ENCODE results near the gene GEMIN5. TPM values are rescaled to one million over a fixed set of nuclear protein-coding genes. Genes with fewer than 3 reads are reported as not detected.
"Not testable (repeated sequence)": the region's sequence is repeated elsewhere in the genome, so short reads cannot be mapped to it uniquely, and the experiment has no call there.

GEMIN5 gene
- total and polyA plus RNA-seq, 2 donors from 2014 or later: 3.5 to 14.8 TPM

DNA sequence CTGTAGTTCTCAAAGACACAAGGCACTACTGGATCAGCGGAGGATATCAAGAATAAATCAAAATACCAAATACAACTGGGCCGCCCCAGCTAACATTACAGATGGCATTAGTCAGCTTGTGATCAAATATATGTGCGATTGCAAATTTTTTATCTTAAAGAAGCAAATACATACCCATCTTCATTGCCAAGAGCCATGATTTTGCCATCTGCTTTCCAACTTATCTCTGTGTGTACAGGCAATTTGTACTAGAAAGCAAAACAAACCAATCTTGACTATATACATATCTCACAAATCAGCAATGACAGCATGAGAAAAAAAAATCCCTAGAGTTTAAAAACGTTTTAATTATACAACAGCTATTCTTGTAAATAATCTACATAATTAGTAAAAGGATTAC lies 20.3 kb downstream of the GEMIN5 start:
- Histone ChIP-seq H3K27me3 (ENCODE audit: control insufficient read depth, insufficient read depth, low read length) (no peaks in the 10 kb centered on the region), H3K4me1 (ENCODE audit: control insufficient read depth in 2 of 3, insufficient read depth in 2 of 3, low read depth in 1 of 3, low read length in 3 of 3) (no peaks in the 10 kb centered on the region), H3K9ac (ENCODE audit: low read length in 3 of 3) (no peak overlapping the region), H3K27ac (ENCODE audit: low read depth in 2 of 2, low read length in 2 of 2) (no peak overlapping the region), H3K36me3 (ENCODE audit: control insufficient read depth in 2 of 3, insufficient read depth in 3 of 3, low read length in 3 of 3) (peaks cover 2 to 37% (median 15%) of the 10 kb centered on the region in 3 donors), H3K4me3 (ENCODE audit: low read length in 3 of 3) (no peak overlapping the region), H3K9me3 (ENCODE audit: control insufficient read depth in 2 of 3, insufficient read depth in 1 of 3, low read length in 3 of 3) (no peaks in the 10 kb centered on the region)
- FAIRE-seq (no peak), DNase-seq (no peak)
- TF ChIP-seq, protein P1, sequence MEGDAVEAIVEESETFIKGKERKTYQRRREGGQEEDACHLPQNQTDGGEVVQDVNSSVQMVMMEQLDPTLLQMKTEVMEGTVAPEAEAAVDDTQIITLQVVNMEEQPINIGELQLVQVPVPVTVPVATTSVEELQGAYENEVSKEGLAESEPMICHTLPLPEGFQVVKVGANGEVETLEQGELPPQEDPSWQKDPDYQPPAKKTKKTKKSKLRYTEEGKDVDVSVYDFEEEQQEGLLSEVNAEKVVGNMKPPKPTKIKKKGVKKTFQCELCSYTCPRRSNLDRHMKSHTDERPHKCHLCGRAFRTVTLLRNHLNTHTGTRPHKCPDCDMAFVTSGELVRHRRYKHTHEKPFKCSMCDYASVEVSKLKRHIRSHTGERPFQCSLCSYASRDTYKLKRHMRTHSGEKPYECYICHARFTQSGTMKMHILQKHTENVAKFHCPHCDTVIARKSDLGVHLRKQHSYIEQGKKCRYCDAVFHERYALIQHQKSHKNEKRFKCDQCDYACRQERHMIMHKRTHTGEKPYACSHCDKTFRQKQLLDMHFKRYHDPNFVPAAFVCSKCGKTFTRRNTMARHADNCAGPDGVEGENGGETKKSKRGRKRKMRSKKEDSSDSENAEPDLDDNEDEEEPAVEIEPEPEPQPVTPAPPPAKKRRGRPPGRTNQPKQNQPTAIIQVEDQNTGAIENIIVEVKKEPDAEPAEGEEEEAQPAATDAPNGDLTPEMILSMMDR (IDR thresholded peaks at IDR 0.05; ENCODE audit: borderline replicate concordance, extremely low read depth, insufficient read depth): no peak
- intact Hi-C loops (cut with DNase I): no loop called here

DNA sequence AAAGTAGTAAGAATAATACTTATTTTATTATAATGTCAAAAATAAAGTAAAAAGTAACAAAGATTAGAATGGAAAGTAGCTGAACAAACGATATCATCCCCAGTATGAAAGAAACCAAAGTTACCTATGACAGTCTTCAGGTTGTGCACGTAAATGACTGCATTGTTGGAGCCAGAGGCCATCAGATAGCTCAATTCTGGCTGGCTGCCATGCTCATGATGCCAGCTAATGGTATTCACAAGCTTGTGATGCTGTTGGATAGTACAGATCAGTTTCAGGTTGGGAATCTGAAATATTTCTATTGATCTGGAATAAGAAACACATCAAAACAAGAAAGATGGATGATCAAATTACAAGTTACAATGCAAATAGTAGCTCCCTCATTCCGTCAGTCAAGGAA lies 21.1 kb downstream of the GEMIN5 start:
- intact Hi-C loops (cut with DNase I): no loop called here
- no peak overlapping the region for H3K4me3 ChIP-seq (ENCODE audit: low read length in 3 of 3)
- no peaks in the 10 kb centered on the region for H3K27me3 ChIP-seq (ENCODE audit: control insufficient read depth, insufficient read depth, low read length)
- no peak overlapping the region for H3K9ac ChIP-seq (ENCODE audit: low read length in 3 of 3)
- H3K9me3 ChIP-seq (ENCODE audit: control insufficient read depth in 2 of 3, insufficient read depth in 1 of 3, low read length in 3 of 3): no peaks in the 10 kb centered on the region
- FAIRE-seq (no peak), DNase-seq (no peak)
- TF ChIP-seq, protein P1 (IDR thresholded peaks at IDR 0.05; ENCODE audit: borderline replicate concordance, extremely low read depth, insufficient read depth): no peak
- H3K4me1 ChIP-seq (ENCODE audit: control insufficient read depth in 2 of 3, insufficient read depth in 2 of 3, low read depth in 1 of 3, low read length in 3 of 3): no peaks in the 10 kb centered on the region
- H3K36me3 ChIP-seq (ENCODE audit: control insufficient read depth in 2 of 3, insufficient read depth in 3 of 3, low read length in 3 of 3): peaks cover 2 to 37% (median 16%) of the 10 kb centered on the region in 3 donors
- no peak overlapping the region for H3K27ac ChIP-seq (ENCODE audit: low read depth in 2 of 2, low read length in 2 of 2)

DNA sequence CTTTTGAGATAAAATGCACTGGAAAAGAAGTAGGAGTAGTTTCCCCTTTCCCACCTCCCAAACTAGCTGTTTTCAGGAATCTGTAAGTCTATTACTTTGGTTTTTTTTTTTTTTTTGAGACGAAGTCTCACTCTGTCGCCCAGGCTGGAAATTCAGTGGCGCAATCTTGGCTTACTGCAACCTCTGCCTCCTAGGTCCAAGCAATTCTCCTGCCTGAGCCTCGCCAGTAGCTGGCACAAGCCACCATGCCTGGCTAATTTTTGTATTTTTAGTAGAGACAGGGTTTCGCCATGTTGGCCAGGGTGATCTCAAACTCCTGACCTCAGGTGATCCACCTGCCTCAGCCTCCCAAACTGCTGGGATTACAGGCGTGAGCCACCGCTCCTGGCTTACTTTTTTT lies 32.4 kb downstream of the GEMIN5 start:
- H3K27me3 ChIP-seq (ENCODE audit: control insufficient read depth, insufficient read depth, low read length); H3K27ac ChIP-seq (ENCODE audit: low read depth in 2 of 2, low read length in 2 of 2); DNase-seq; FAIRE-seq; H3K9ac ChIP-seq (ENCODE audit: low read length in 3 of 3); H3K4me1 ChIP-seq (ENCODE audit: control insufficient read depth in 2 of 3, insufficient read depth in 2 of 3, low read depth in 1 of 3, low read length in 3 of 3); H3K4me3 ChIP-seq (ENCODE audit: low read length in 3 of 3); intact Hi-C loops (cut with DNase I); H3K9me3 ChIP-seq (ENCODE audit: control insufficient read depth in 2 of 3, insufficient read depth in 1 of 3, low read length in 3 of 3): not testable (repeated sequence)
- H3K36me3 ChIP-seq (ENCODE audit: control insufficient read depth in 2 of 3, insufficient read depth in 3 of 3, low read length in 3 of 3): peaks cover 9 to 31% (median 27%) of the 10 kb centered on the region in 3 donors

DNA sequence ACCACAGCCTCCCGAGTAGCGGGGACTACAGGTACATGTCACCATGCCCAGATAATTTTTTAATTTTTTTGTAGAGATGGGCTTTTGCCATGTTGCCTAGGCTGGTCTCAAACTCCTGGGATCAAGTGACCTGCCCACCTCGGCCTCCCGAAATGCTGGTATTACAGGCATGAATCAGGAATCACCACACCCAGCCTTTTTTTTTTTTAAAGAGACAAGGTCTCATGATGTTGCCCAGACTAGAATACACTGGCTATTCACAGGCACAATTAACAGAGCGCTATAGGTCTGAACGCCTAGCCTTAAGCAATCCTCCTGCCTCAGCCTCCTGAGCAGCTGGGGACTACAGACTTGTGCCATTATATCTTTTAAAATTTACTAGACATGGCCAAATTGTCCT lies 36.1 kb downstream of the GEMIN5 start:
- Histone ChIP-seq H3K4me1 (ENCODE audit: control insufficient read depth in 2 of 3, insufficient read depth in 2 of 3, low read depth in 1 of 3, low read length in 3 of 3) (no peaks in the 10 kb centered on the region), H3K27ac (ENCODE audit: low read depth in 2 of 2, low read length in 2 of 2) (no peak overlapping the region), H3K9me3 (ENCODE audit: control insufficient read depth in 2 of 3, insufficient read depth in 1 of 3, low read length in 3 of 3) (no peaks in the 10 kb centered on the region), H3K4me3 (ENCODE audit: low read length in 3 of 3) (no peak overlapping the region), H3K36me3 (ENCODE audit: control insufficient read depth in 2 of 3, insufficient read depth in 3 of 3, low read length in 3 of 3) (peaks cover 5 to 47% (median 31%) of the 10 kb centered on the region in 3 donors), H3K27me3 (ENCODE audit: control insufficient read depth, insufficient read depth, low read length) (no peaks in the 10 kb centered on the region), H3K9ac (ENCODE audit: low read length in 3 of 3) (no peak overlapping the region)
- FAIRE-seq (no peak), DNase-seq (no peak)
- intact Hi-C loops (cut with DNase I): no loop called here
- TF ChIP-seq, protein P1 (IDR thresholded peaks at IDR 0.05; ENCODE audit: borderline replicate concordance, extremely low read depth, insufficient read depth): no peak
